K562 (cell line): ENCODE measurements around the gene RNLS.

Source experiments
- CEBPB ChIP-seq: fragments of 450-650 bp; IDR thresholded peaks from 2 replicates; pipeline ENCODE4 v1.6.1; 2016; ENCODE audit warnings: missing genetic modification characterization, missing compliant biosample characterization
- POLR2A ChIP-seq: fragments of 450-650 bp; conservative IDR thresholded peaks from 2 replicates; pipeline ENCODE4 v1.6.1; 2016
- ZNF695 ChIP-seq: fragments of 450-650 bp; formaldehyde crosslinking; IDR thresholded peaks from 2 replicates; pipeline ENCODE4 v1.4.0; 2020; ENCODE audit warnings: mild to moderate bottlenecking, moderate library complexity
- TF ChIP-seq, protein P1 (sequence below), 3 experiments: IDR thresholded peaks in 2 of 3; conservative IDR thresholded peaks in 1 of 3; 2 replicates each; pipeline ENCODE4 v1.5.1; 2011 to 2012; ENCODE audit warnings: low read length in 3 of 3, mild to moderate bottlenecking in 3 of 3, control low read depth in 2 of 3, improper control_type of control experiment in 1 of 3, inconsistent platforms in 1 of 3, low read depth in 1 of 3, mixed read lengths in 1 of 3, moderate library complexity in 1 of 3; ENCODE audit not compliant: insufficient read depth in 2 of 3

DNA sequence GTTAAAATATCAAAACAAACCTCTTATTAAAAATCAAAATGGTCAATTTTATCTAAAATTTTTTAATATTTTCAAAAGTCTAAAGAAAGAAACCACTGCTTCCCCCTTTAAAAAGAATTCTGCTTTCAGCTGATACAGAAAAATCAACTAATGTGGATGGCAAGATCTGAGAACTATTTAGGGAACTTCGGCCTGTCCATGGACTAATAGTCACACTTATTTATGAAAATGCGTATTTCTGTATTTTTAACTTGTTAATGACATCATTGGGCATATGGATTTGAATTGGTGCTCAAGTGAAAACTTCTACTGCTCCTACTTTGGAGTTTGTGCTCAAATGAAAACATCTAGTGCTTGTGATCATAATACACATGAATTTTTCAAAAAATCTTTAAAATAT lies 31.9 kb downstream of the RNLS start:
- TF ChIP-seq CEBPB (tag) (no peak), ZNF695 (no peak), POLR2A (no peak)
- TF ChIP-seq, protein P1, sequence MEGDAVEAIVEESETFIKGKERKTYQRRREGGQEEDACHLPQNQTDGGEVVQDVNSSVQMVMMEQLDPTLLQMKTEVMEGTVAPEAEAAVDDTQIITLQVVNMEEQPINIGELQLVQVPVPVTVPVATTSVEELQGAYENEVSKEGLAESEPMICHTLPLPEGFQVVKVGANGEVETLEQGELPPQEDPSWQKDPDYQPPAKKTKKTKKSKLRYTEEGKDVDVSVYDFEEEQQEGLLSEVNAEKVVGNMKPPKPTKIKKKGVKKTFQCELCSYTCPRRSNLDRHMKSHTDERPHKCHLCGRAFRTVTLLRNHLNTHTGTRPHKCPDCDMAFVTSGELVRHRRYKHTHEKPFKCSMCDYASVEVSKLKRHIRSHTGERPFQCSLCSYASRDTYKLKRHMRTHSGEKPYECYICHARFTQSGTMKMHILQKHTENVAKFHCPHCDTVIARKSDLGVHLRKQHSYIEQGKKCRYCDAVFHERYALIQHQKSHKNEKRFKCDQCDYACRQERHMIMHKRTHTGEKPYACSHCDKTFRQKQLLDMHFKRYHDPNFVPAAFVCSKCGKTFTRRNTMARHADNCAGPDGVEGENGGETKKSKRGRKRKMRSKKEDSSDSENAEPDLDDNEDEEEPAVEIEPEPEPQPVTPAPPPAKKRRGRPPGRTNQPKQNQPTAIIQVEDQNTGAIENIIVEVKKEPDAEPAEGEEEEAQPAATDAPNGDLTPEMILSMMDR (IDR thresholded peaks at IDR 0.05 in 2 of 3, conservative IDR thresholded peaks at IDR 0.05 in 1 of 3; ENCODE audit: insufficient read depth in 2 of 3, low read depth in 1 of 3, low read length in 3 of 3), result no peak
